NCI-H345 treated with DMSO at 0.1 percent for 48 hours (cell line): ENCODE measurements around the gene CA10.

ENCODE experiments used
- DNase-seq: peaks from one replicate; lab custom pipeline; 2025; ENCODE audit not compliant: unreplicated experiment; lab: John Stamatoyannopoulos, UW

The CA10 gene

GRCh38 chr17:52049051-52049450 lies 109.5 kb downstream of the CA10 start:
- DNase-seq = no peak

GRCh38 chr17:52048137-52048898 lies 110.2 kb downstream of the CA10 start:
- DNase-seq = no peak

GRCh38 chr17:52047086-52047485 lies 111.4 kb downstream of the CA10 start:
- no peak for DNase-seq

- DNase-seq = no peak
These were observed 117.3 kb downstream of the CA10 start for GRCh38 chr17:52041123-52041617.

GRCh38 chr17:52036416-52036815 lies 122.1 kb downstream of the CA10 start:
- no peak for DNase-seq

GRCh38 chr17:52035336-52035915 lies 123.1 kb downstream of the CA10 start:
- DNase-seq = no peak

- no peak for DNase-seq
These were observed 126.1 kb downstream of the CA10 start for GRCh38 chr17:52032454-52032853.

- DNase-seq = no peak
These were observed 128.5 kb downstream of the CA10 start for GRCh38 chr17:52030052-52030451.

- DNase-seq = no peak
These were observed 130.8 kb downstream of the CA10 start for GRCh38 chr17:52027620-52028295.

GRCh38 chr17:52027081-52027480 lies 131.4 kb downstream of the CA10 start:
- no peak for DNase-seq

- DNase-seq = no peak
These were observed 132.4 kb downstream of the CA10 start for GRCh38 chr17:52026075-52026474.

- DNase-seq = no peak
These were observed 133.3 kb downstream of the CA10 start for GRCh38 chr17:52025236-52025635.

GRCh38 chr17:52024300-52024870 lies 134.1 kb downstream of the CA10 start:
- no peak for DNase-seq

GRCh38 chr17:52011064-52011463 lies 147.4 kb downstream of the CA10 start:
- no peak for DNase-seq

GRCh38 chr17:51999654-52000053 lies 158.9 kb downstream of the CA10 start:
- DNase-seq = no peak

GRCh38 chr17:51997723-51998122 lies 160.8 kb downstream of the CA10 start:
- DNase-seq = peak; percentile 69

GRCh38 chr17:51995797-51996403 lies 162.6 kb downstream of the CA10 start:
- no peak for DNase-seq

- no peak for DNase-seq
These were observed 165.6 kb downstream of the CA10 start for GRCh38 chr17:51992864-51993416.

- no peak for DNase-seq
These were observed 187.4 kb downstream of the CA10 start for GRCh38 chr17:51971121-51971520.

- DNase-seq = no peak
These were observed 196.8 kb downstream of the CA10 start for GRCh38 chr17:51961689-51962088.

- DNase-seq = no peak
These were observed 200.7 kb downstream of the CA10 start for GRCh38 chr17:51957786-51958185.
